ENCODE results near the gene RSPH10B2. TPM values are rescaled to one million over a fixed set of nuclear protein-coding genes. Genes with fewer than 3 reads are reported as not detected.
A peak's percentile ranks its signal among the peaks of the same experiment; 100 is the strongest.
"Not testable (repeated sequence)": the region's sequence is repeated elsewhere in the genome, so short reads cannot be mapped to it uniquely, and the experiment has no call there.

Gene RSPH10B2
- polyA plus RNA-seq, 12 donors, result 0.13 to 0.94 (median 0.38) TPM; not detected in 3

DNA sequence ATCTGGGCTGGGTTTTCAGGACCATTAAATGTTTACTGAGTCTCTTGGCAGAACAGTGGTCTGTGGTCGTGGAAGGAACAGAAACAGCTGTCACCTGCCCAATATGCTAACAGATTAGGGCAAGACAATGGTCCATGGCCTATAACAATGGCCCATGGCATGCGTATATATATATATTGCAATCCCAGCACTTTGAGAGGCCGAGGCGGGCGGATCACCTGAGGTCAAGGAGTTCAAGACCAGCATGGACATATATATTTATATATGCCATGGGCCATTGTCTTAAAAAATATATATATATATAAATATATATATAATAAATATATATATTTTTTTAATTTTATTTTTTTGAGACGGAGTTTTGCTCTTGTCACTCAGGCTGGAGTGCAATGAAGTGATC is 27.7 kb downstream of the RSPH10B2 start:
- not testable (repeated sequence) for DNase-seq

DNA sequence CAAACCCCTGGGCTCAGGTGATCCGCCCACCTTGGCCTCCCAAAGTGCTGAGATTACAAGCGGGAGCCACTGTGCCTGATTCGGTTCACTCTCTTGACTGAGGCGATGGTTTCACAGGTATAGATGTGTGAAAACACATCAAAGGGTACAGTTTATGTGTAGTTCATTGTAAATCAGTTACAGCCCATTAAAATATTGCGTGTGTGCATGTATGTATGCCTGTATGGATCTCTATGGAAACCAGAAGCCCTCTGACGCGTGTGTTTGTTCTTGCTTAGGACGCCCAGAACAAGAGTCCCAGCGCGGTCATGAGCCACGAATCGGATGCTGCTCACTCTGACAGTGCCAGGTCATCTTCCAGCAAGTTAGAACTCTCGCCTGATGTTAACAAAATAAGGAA is 35.5 kb downstream of the RSPH10B2 start:
- not testable (repeated sequence) for DNase-seq

DNA sequence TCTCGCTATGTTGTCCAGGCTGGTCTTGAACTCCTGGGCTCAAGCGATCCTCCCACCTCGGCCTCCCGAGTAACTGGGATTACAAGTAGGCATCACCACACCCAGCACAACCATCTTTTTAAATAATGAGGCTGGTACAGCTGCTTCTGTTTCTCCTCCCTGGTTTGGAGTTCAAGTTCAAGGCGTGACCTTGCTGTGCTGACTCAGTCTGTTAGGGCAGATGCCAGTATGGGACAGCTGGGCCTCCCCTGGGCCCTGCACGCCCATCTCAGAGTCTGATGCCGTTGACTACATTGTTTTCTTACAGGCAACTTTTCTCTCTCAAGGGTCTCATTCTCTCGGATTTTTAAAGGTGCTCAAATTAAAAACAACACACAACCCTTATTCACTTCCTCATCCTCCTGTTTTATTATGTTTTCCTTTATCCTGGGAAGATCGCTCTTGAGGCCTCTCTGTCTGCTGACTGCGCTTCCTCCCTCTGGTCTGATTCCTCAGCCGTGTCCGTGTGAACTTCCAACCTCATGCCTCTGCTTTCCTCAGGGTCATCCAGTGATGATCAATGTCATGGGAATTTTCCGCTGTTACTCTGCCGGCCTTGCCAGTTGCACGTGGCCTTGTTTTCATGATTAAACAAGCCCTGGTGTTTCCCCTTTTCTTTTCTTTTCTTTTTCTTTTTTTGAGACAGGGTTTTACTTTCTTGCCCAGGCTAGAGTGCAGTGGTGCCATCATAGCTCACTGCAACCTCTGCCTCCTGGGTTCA is 38.4 kb downstream of the RSPH10B2 start:
- DNase-seq, result peak; percentile 0

DNA sequence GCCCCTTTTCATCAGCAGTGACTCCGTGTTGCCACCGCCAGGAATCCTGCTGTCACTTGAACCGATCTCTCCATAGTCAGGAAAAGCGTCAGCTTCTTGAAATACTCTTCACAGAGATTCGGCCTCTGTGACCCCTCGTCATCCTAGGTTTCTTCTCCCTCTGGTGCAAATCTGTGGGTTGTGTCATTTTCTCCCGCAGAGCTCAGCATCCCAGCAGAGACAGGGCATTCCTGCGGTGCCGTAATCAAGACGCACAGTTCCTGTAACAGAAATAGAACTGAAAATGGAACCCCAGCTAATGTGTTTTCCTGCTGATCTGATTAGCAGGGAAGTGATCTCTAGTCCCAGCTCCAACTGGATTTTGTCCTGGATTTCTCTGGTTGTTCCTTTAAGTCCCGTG is 40.4 kb downstream of the RSPH10B2 start:
- not testable (repeated sequence) for DNase-seq

DNA sequence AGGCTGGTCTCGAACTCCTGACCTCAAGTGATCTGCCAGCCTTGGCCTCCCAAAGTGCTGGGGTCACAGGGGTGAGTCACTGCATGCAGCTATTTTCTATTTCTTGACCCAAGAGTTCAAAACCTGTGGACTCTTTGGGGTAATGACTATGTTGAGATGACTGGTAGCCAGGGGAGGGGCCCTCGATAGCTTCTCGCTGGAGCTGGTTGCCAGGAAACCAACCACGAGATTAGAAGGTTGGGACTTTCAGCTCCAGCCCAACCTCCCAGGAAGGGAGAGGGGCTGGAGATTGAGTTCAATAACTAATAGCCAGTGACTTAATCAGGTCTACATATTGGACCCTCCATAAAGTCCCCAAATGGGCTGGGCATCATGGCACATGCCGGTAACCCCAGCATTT is 43.3 kb downstream of the RSPH10B2 start:
- DNase-seq, result not testable (repeated sequence)

DNA sequence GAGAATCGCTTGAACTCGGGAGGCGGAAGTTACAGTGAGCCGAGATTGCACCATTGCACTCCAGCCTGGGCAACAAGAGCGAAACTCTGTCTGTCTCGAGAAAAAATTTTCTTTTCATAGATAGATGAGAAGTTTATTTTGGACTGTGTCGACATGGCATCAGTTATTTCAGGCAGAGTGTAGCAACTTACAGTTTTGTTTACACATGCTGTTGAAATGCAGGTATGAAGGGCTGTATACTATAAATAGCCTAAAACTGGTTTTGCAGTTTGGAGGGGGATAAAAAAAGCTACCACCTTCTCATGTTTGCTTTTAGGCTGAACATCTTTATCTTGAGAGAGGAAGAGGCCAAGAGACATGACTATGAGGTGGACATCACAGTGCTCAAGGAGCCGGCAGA is 44.1 kb downstream of the RSPH10B2 start:
- DNase-seq, result not testable (repeated sequence)

DNA sequence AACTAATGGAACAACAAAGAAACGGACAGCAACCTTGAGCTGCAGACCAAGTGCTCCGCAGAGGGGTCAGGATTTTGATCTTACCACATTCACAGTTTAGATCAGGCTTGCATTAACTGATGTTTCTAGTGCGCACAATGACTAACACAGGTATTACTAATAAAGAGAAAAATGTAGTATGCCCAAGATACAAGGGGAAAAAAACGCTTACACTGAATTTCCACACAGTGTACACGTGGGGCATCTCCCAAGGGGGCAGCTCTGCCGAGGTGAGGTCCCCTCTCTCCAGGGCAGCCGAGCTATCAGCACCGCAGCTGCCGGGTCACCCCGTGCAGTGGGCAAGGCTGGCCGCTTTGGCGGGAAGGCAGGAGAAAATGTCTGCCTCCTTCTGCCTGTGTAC is 46.0 kb downstream of the RSPH10B2 start:
- not testable (repeated sequence) for DNase-seq

DNA sequence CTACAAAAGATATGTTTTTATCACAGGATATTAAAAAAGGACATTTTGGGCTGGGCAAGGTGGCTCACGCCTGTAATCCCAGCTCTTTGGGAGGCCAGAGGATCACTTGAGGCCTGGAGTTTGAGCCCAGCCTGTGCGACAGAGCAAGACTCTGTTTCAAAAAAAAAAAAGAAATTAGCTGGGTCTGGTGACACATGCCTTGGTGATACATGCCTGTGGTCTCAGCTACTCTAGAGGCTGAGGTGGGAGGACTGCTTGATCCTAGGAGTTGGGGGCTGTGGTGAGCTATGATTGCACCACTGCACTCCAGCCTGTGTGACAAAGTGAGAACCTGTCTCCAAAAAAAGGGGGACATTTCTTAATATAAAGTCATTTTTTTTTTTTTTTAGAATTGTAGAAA is 46.4 kb downstream of the RSPH10B2 start:
- DNase-seq, result not testable (repeated sequence)

DNA sequence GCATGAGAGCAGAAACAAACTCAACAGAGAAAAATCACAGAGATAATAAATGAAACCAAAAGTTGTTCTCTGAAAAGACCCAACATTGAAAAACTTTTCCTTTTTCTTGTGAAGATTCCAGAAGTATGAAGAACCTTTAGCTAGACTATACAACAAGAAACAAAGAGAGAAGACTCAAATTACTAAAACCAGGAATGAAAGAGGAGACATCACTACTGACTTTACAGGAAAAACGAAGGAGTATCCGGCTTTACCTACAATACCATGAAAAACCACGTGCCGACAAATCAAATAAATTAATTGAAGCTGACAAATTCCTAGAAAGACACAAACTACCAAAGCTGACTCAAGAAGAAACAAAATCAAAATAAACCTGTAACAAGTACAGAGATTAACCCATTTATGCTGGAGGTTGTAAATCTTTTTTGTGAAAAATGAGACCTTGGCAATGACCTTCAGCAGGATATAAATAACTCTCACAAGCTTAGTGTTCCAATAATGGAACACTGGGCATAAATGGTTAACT is 53.6 kb downstream of the RSPH10B2 start:
- DNase-seq, result not testable (repeated sequence)

DNA sequence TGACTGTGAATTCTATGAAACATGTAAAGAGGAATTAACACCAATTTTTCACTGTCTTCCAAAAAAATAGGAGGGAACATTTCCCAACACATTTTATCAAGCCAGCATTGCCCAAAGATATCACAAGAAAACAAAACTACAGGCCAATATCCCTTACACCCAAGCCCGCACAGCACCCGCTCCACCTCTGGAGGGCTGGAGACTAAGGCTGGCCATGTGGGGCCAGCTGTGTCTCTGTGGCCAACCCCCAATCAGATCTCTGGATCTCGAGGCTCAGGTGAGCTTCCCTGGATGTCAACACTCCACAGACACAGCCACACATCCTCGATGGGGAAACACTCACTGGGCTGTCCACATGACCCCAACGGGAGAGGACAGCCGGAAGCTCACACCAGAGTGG is 54.1 kb downstream of the RSPH10B2 start:
- not testable (repeated sequence) for DNase-seq

DNA sequence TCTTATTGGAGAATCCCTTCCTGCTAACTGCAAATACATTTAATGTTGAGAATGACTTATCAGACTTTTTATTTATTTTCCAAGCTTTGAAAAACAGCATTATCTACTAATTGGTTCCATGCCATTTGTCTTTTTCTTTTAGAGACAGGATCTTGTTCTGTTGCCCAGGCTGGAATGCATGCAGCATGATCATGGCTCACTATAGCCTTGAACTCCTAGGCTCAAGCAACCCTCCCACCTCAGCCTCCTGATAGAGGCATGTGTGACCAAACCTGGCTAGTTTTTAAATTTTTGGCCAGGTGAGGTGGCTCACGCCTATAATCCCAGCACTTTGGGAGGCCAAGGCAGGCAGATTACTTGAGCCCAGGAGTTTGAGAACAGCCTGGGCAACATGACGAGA is 59.1 kb downstream of the RSPH10B2 start:
- DNase-seq, result not testable (repeated sequence)

DNA sequence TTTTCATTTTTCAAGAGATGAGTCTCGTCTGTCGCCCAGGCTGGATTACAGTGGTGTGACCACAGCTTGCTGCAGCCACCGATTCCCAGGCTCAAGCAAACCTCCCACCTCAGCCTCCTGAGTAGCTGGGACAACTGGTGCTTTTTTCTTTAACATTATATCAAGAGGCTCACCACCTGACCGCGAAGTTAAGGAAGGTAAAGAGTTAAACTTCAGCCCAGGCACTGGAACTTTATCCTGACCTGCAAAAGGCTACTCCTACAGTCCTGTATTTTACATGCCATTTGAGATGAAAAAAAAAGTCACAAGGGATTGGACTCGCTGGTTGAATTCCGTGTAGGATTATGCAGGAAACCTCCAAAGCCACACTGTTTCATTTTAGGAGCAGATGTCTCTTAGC is 61.6 kb downstream of the RSPH10B2 start:
- not testable (repeated sequence) for DNase-seq

DNA sequence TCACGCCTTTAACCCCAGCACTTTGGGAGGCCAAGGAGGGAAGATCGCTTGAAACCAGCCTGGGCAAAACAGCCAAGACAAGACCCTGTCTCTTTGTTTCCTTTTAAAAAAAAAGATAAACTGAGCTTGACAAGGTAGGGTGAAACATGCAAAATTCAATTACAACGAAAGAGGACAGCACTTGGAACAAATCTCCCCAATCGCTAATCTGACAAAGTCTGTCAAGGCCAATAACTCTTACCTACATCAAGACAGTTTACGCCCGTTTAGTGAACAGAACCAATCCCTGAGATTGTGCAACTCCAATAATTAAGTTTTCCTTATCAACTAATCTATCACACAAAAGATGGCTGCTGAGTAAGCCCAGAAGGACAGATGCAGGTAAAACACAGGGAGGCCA is 67.7 kb downstream of the RSPH10B2 start:
- DNase-seq, result not testable (repeated sequence)

DNA sequence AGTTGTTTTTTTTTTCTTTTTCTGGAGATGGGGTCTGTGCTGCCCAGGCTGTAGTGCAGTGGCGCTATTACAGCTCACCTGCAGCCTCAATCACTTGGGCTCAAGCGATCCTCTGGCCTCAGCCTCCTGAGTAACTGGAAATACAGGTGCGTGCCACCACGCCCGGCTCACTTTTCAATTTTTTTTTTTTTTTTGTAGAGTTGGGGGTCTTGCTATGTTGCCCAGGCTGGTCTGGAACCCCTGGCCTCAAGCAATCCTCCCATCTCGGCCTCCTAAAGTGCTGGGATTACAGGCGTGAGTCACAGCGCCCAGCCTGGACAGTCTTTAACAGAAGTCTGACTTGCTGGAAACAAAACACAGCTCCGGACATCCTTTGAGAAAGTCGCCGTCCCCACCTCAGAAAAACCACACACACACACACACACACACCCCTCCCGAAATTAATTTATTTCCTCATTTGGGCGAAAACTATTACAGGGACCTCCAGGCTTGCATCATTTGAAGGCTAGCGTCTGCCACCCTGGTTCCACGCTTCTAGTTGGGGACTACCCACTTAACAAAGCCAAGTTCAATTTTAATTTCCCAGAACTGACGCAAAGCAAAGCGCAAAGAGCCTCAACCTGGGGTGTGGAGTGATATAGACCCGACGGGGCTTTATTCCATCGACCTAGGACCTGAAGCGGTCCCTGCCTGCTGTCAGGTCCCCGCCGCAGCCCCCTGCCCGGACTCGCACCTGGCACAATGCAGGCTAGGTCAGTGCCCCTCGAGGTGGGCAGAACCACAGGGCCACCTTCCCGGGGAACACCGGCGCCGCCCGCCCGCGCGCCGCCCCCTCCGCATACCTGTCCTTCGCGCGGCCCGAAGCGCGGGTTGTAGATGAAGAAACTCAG is 71.6 kb downstream of the RSPH10B2 start:
- not testable (repeated sequence) for DNase-seq

DNA sequence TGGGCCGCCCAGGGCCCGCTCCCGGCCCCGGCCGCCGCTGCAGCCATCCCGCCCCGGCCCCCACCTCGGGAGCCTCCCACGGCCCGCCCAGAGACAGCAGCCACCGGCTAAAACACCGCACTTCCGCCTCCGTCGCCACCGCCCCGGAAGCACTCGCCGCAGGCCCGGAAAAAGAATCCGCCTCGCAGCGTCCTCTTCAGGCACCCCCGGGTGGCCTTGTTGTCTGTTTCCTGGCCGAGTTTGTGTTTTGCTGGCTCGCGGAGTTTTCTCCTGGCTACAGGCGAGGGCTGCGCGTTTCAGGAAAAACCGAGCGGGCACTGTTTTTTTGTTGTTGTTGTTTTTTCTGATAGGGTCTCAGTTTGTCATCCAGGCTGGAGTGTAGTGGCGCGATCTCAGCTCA is 72.2 kb downstream of the RSPH10B2 start, which contains the start of gene CCZ1B:
TSS of gene CCZ1B (minus strand) at position 125 of the 400 bp plus-strand sequence. CDS start at position 47, 78 bp downstream.
- peak; percentile 73 for DNase-seq

DNA sequence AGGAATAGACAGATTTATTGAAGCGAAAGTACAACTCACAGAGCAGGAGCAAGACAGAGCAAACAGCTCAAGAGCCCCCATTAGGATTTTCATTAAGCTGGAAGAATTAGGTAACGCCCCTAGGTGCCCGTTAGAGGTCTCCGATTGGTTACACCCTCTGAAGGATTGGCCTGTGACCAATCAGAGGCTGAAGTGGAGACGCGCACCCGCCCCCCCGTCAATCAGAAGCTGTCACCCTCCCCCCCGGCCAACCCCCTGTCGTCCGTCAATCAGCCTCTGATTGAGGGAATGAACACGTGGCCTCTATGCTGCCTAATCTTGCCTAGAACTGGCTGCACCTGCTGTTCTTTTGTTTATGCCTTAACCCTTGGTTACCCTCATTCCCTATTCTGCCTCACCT is 73.3 kb downstream of the RSPH10B2 start:
- not testable (repeated sequence) for DNase-seq

DNA sequence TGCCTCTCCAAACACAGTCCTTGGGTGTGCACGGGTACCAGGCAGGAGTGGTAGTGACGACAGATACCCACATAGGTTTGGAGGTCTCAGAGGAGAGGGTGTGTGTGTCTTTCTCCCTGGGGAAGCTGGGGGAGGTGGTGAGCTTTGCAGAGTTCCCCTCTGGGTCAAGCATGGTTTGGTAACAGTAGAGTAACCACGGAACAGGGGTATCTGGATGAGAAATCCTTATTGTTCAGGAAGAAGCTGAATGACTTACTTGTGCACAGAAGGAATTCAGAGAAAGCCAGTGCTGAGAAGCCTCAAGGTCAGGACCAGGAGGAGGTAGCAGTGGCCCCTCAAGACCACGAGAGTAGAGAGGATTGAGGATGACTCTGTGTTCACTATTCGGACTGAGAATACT is 75.7 kb downstream of the RSPH10B2 start:
- DNase-seq, result not testable (repeated sequence)

DNA sequence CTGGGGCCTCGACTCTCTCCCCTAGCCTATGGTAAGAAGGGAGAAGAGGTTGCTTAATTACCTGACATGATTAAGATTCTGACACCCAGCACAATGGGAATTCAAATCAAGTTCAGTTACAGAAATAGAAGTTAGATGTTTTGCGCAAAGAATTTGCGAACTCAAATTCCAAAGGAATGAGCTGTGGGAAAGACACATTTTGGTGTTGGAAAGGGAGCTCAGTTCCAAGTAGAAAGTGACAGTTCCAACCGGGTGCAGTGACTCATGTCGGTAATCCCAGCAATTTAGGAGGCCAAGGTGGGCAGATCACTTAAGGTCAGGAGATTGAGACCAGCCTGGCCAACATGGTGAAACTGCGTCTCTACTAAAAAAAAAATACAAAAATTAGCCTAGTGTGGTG is 76.1 kb downstream of the RSPH10B2 start:
- not testable (repeated sequence) for DNase-seq

DNA sequence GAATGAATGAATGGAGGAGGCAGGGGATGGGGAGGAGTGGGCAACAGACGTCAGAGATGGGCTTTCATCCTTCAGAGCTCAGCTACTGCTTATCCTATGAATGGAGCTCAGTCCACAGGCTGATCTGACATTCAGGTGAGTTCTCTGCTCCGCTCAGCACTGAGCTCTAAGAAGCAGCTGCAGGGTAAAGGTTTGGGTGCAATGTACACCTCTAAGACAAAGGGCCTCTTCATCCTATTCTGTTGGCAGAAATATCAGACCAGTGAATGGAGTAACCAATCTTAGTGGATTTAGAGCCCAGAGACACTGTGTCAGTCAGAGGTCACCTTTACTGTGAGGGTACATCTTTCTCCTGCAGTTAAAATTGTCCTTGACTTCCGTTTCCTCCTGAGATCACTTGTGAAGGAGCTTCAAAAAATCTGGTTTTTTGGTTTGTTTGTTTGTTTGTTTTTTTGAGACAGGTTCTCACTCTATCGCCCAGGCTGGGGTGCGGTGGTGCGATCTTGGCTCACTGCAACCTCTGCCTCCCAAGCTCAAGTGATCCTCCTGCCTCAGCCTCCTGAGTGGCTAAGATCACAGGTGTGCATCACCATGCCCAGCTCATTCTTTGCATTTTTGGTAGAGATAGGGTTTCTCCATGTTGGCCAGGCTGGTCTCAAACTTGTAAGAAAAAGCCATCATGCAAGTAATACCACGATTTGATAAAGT is 77.3 kb downstream of the RSPH10B2 start:
- DNase-seq, result no peak

DNA sequence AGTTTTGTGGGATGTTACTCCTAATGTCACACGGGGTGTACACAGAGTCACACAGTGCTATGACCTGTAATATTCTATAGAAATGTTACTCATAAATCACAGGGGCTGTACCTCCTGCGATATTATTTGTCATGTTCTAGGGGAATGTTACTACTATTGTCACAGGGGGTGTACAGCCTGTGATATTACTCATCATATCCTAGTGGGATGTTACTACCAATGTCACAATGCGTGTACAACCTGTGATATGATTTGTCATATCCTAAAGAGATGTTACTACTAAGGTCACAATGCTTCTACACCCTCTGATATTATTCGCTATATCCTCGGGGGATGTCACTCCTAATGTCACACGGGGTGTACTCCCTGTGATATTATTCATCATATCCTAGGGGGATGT is 79.7 kb downstream of the RSPH10B2 start:
- DNase-seq, result no peak

DNA sequence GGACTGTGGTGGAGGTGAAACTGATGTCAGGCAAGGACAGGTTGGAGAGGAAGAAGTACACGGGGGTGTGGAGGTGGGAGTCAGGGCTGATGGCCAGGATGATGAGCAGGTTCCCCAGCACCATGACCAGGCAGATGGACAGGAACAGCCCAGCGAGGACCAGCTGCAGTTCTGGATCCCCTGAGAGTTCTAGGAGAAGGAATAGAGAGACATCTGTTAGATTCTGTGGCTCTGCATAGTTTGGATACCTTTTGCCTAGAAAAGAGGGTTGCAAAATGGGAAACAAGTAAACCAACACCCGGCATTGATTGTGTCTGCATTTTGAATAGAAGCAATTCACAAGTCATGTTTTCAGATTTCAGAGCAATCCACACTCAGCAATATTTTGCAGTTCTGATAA is 81.6 kb downstream of the RSPH10B2 start:
- not testable (repeated sequence) for DNase-seq

DNA sequence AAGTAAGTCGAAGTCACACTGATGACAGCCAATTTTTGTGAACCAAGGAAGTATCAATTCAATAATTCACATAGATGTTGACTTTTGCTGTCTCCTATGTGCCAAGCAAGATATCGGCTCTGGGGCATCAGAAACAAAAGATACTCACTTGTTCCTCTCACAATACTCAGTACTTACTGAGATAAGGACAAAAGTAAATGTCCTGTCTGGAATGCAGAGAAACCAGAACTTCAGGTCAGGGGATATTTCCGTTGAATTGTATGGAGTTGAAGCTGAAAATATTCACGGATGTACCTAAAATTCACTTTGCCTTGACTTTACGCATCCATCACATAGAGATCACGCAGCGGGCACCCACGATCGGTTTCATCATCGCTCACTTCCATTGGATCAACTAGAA is 83.2 kb downstream of the RSPH10B2 start:
- not testable (repeated sequence) for DNase-seq

All from muscle of arm (tissue), 12 donors.